Endothelial cell of umbilical vein (primary cell): Measurements from ENCODE around the gene ELOVL2. TPM values are rescaled to one million over a fixed set of nuclear protein-coding genes. Genes with fewer than 3 reads are reported as not detected.

Source experiments
- BruUV-seq: library from RNA; stranded (reverse); fragments of 400-500 nt; replicated peaks from 2 replicates; lab custom pipeline; 2021; lab: Mats Ljungman, UMichigan
- CTCF ChIA-PET: fragments of 300-600, 350-600 bp; sonication (Branson Sonifier 250); formaldehyde crosslinking; loops from one replicate; lab custom pipeline; 2021; ENCODE audit warnings: antibody characterized with exemption, inconsistent platforms; lab: Charles Lee
- POLR2A ChIA-PET: fragments of 300-600, 350-600 bp; sonication (Branson Sonifier 250); formaldehyde crosslinking; loops from one replicate; lab custom pipeline; 2021; ENCODE audit warnings: antibody characterized with exemption, inconsistent platforms; lab: Charles Lee
- DNase-seq: peaks from one replicate; pipeline ENCODE4 v3.0.0-alpha.2; 2011; ENCODE audit warnings: low read depth, low spot score
- FAIRE-seq: peaks from 2 replicates; lab custom pipeline; 2011; peaks lifted over from hg19 to GRCh38; lab: Jason Lieb, UNC
- H2AFZ ChIP-seq: 2 replicates; pipeline ENCODE4 v1.6.0; 2012; ENCODE audit warnings: low read depth, low read length, control low read depth, inconsistent platforms
- H3K27ac ChIP-seq: 2 replicates; pipeline ENCODE4 v1.5.1; 2011; ENCODE audit warnings: low read depth, mild to moderate bottlenecking, control low read depth, low read length, moderate library complexity; ENCODE audit not compliant: insufficient read depth
- H3K27me3 ChIP-seq, 2 experiments: 2 replicates each; pipeline versions ENCODE4 v1.6.0 to v1.6.1; 2011; ENCODE audit warnings: low read length in 2 of 2, mixed read lengths in 1 of 2; ENCODE audit not compliant: control insufficient read depth in 2 of 2, insufficient read depth in 2 of 2
- H3K36me3 ChIP-seq, 2 experiments: 2 replicates in 1 of 2; 3 replicates in 1 of 2; pipeline ENCODE4 v1.5.1; 2011; ENCODE audit warnings: low read length in 2 of 2, mild to moderate bottlenecking in 1 of 2, moderate library complexity in 1 of 2; ENCODE audit not compliant: control insufficient read depth in 2 of 2, insufficient read depth in 2 of 2; ENCODE audit errors: extremely low read depth in 1 of 2
- H3K4me1 ChIP-seq: 3 replicates; pipeline ENCODE4 v1.5.1; 2011; ENCODE audit warnings: mild to moderate bottlenecking, low read length; ENCODE audit not compliant: control insufficient read depth, insufficient read depth; ENCODE audit errors: extremely low read depth
- H3K4me2 ChIP-seq: 2 replicates; pipeline ENCODE4 v1.6.1; 2011; ENCODE audit warnings: low read length, control low read depth, mixed read lengths; ENCODE audit not compliant: insufficient read depth
- H3K4me3 ChIP-seq, 3 experiments: fragments of 200-600 bp in 1 of 3; sonication (generic), shearing (Covaris generic) in 1 of 3; replicated peaks in 1 of 3; 2 replicates each; pipeline ENCODE4 v1.5.1; 2011 to 2016; ENCODE audit warnings: control low read depth in 3 of 3, low read length in 3 of 3, mild to moderate bottlenecking in 2 of 3, inconsistent platforms in 1 of 3, low read depth in 1 of 3, moderate library complexity in 1 of 3; ENCODE audit not compliant: insufficient read depth in 1 of 3
- H3K79me2 ChIP-seq: 2 replicates; pipeline ENCODE4 v1.6.0; 2012; ENCODE audit warnings: low read length, inconsistent platforms; ENCODE audit not compliant: control insufficient read depth, insufficient read depth
- H3K9ac ChIP-seq: replicated peaks from 2 replicates; pipeline ENCODE3; 2011; ENCODE audit warnings: low read length, control low read depth; ENCODE audit not compliant: insufficient read depth; ENCODE audit errors: extremely low read depth
- H3K9me1 ChIP-seq: replicated peaks from 3 replicates; pipeline ENCODE4 v1.6.0; 2011; ENCODE audit warnings: mild to moderate bottlenecking, low read length; ENCODE audit not compliant: control insufficient read depth, insufficient read depth; ENCODE audit errors: extremely low read depth
- H3K9me3 ChIP-seq: replicated peaks from 2 replicates; pipeline ENCODE4 v1.5.1; 2012; ENCODE audit warnings: low read length, inconsistent platforms; ENCODE audit not compliant: control insufficient read depth, insufficient read depth
- H4K20me1 ChIP-seq: replicated peaks from 2 replicates; pipeline ENCODE3; 2011; ENCODE audit warnings: mild to moderate bottlenecking, low read length; ENCODE audit not compliant: control insufficient read depth, insufficient read depth; ENCODE audit errors: extremely low read depth
- EZH2 ChIP-seq: IDR thresholded peaks from 2 replicates; pipeline ENCODE4 v1.6.1; 2012; ENCODE audit warnings: borderline replicate concordance, low read depth, mild to moderate bottlenecking, moderate library complexity, low read length, inconsistent platforms; ENCODE audit not compliant: severe bottlenecking
- FOS ChIP-seq: IDR thresholded peaks from 2 replicates; pipeline ENCODE4 v1.6.1; 2011; ENCODE audit warnings: mild to moderate bottlenecking, low read length, moderate library complexity, borderline replicate concordance; ENCODE audit not compliant: insufficient read depth
- GATA2 ChIP-seq: IDR thresholded peaks from 2 replicates; pipeline ENCODE4 v1.7.0; 2011; ENCODE audit warnings: low read depth, mild to moderate bottlenecking, moderate library complexity, mixed read lengths, low read length; ENCODE audit not compliant: insufficient read length, insufficient read depth
- JUN ChIP-seq: IDR thresholded peaks from 2 replicates; pipeline ENCODE4 v1.6.1; 2011; ENCODE audit warnings: borderline replicate concordance, low read depth; ENCODE audit not compliant: insufficient read length, insufficient read depth
- MYC ChIP-seq: IDR thresholded peaks from one replicate; pipeline ENCODE4 v1.6.1; 2011; ENCODE audit warnings: mild to moderate bottlenecking, low read depth, low read length
- POLR2A ChIP-seq: IDR thresholded peaks from 2 replicates; pipeline ENCODE4 v1.6.1; 2012; ENCODE audit warnings: low read depth, mild to moderate bottlenecking, control low read depth, low read length
- POLR2AphosphoS5 ChIP-seq: IDR thresholded peaks from 2 replicates; pipeline ENCODE4 v1.6.1; 2012; ENCODE audit warnings: low read depth, mild to moderate bottlenecking, control low read depth, low read length, moderate library complexity; ENCODE audit not compliant: insufficient read depth
- dilution Hi-C: fragments of 300-500 bp; cut with MboI; formaldehyde crosslinking; loops from one replicate; pipeline ENCODE4 v1.15.0; 2019; ENCODE audit warnings: low sequenced_read_pairs; ENCODE audit not compliant: extremely low pct_ligation_motif_present
- intact Hi-C: fragments of 100-400 bp; cut with micrococcal nuclease; formaldehyde crosslinking; loops from one replicate; pipeline ENCODE4 v1.10.0; 2022
- polyA plus RNA-seq, 4 experiments: library from polyadenylated mRNA; depleted of rRNA in 3 of 4; stranded (reverse) in 3 of 4; unstranded in 1 of 4; fragments of >200 nt; gene quantifications; 2 replicates each; pipeline versions ENCODE4 v1.2.1 to v1.2.3, GENCODE V29; 2011 to 2012; ENCODE audit warnings: missing spikeins in 1 of 4
- total RNA-seq: library from RNA; stranded (reverse); gene quantifications from 2 replicates; pipeline ENCODE4 v1.2.3, GENCODE V29; 2021
- TF ChIP-seq, protein P1 (sequence below): IDR thresholded peaks from 2 replicates; pipeline ENCODE4 v1.6.1; 2011; ENCODE audit not compliant: insufficient read depth, insufficient read length
- TF ChIP-seq, protein P2 (sequence below), 2 donors: IDR thresholded peaks; 1 replicate in 1 of 2; 2 replicates in 1 of 2; pipeline ENCODE4 v1.5.1; 2011; ENCODE audit warnings: low read length in 2 of 2, mild to moderate bottlenecking in 2 of 2, moderate library complexity in 2 of 2, control low read depth in 1 of 2, inconsistent platforms in 1 of 2, low read depth in 1 of 2; ENCODE audit not compliant: insufficient read depth in 1 of 2; ENCODE audit errors: extremely low read depth in 1 of 2

The ELOVL2 gene
- total and polyA plus RNA-seq, 2 donors (not counting 3 experiments of a cell fraction or from before 2014, with no cell fraction given), result not detected

DNA sequence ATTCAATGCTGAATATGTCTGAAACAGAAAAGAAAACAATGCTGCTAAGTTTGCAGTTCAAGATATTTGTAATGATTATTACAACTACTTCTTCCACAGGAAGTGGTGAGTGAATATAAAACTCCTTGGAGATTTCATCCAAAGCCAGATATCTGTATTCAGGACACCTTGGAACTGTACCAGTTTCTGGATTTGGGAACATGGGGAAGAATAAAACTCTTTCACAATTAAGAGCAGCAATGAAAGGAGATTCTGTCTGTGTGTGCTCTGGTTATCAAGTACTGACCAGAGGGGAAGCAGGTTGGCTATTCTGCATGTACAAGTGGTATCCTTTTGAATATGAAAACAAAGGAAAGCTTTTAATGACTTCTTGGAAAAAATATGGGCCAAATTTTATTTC lies 21.1 kb downstream of the ELOVL2 start:
- dilution Hi-C loops (no loop called here), intact Hi-C loops (no loop called here)
- Histone ChIP-seq H3K4me2 (no peak overlapping the region), H3K4me1 (no peaks in the 10 kb centered on the region), H3K79me2 (no peaks in the 10 kb centered on the region), H3K36me3 (no peaks in the 10 kb centered on the region), H3K27ac (no peak overlapping the region), H4K20me1 (no peaks in the 10 kb centered on the region), H3K9ac (no peak overlapping the region), H2AFZ (no peak overlapping the region), H3K27me3 (peaks cover 4 to 16% of the 10 kb centered on the region in 2 experiments), H3K4me3 (no peak overlapping the region), H3K9me3 (no peaks in the 10 kb centered on the region), H3K9me1 (no peaks in the 10 kb centered on the region)
- DNase-seq, result no peak
- ChIA-PET POLR2A (no interaction called here), CTCF (interaction anchor here (0.6 kb wide), 1 partner anchor 545 kb away, joined by 3 read pairs; no protein-coding TSS in a partner anchor)
- TF ChIP-seq EZH2 (no peak), MYC (no peak), POLR2A (no peak), FOS (no peak), JUN (no peak), GATA2 (no peak), POLR2AphosphoS5 (no peak)
- TF ChIP-seq, protein P1, sequence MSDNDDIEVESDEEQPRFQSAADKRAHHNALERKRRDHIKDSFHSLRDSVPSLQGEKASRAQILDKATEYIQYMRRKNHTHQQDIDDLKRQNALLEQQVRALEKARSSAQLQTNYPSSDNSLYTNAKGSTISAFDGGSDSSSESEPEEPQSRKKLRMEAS, result no peak
- TF ChIP-seq, protein P2, sequence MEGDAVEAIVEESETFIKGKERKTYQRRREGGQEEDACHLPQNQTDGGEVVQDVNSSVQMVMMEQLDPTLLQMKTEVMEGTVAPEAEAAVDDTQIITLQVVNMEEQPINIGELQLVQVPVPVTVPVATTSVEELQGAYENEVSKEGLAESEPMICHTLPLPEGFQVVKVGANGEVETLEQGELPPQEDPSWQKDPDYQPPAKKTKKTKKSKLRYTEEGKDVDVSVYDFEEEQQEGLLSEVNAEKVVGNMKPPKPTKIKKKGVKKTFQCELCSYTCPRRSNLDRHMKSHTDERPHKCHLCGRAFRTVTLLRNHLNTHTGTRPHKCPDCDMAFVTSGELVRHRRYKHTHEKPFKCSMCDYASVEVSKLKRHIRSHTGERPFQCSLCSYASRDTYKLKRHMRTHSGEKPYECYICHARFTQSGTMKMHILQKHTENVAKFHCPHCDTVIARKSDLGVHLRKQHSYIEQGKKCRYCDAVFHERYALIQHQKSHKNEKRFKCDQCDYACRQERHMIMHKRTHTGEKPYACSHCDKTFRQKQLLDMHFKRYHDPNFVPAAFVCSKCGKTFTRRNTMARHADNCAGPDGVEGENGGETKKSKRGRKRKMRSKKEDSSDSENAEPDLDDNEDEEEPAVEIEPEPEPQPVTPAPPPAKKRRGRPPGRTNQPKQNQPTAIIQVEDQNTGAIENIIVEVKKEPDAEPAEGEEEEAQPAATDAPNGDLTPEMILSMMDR (IDR thresholded peaks at IDR 0.05; ENCODE audit: extremely low read depth in 1 of 2, insufficient read depth in 1 of 2, low read depth in 1 of 2, low read length in 2 of 2), result no peak
- FAIRE-seq, result no peak
- BruUV-seq, result no TSS peak
